Measurements from ENCODE around the gene CEP78. TPM values are rescaled to one million over a fixed set of nuclear protein-coding genes. Genes with fewer than 3 reads are reported as not detected.
A peak's percentile ranks its signal among the peaks of the same experiment; 100 is the strongest.

CEP78 gene
- total RNA-seq, 1 donor from 2014 or later, result 35.2 TPM

GRCh38 chr9:78239506-78239905, 3.6 kb downstream of the CEP78 start:
- H3K27me3 Mint-ChIP-seq (ENCODE audit: insufficient read depth), result no peaks in the 10 kb centered on the region
- intact Hi-C loops (cut with micrococcal nuclease), result loop anchor here (10.0 kb wide), 2 partner anchors 785 to 1335 kb away; partner anchors contain the start of gene TLE4
- H3K27ac Mint-ChIP-seq, result no peak overlapping the region
- H3K36me3 Mint-ChIP-seq (ENCODE audit: low read depth), result peaks cover 22% of the 10 kb centered on the region
- peak overlapping the region; percentile 0 for H3K4me3 Mint-ChIP-seq
- peaks cover 38% of the 10 kb centered on the region for H3K4me1 Mint-ChIP-seq (ENCODE audit: low read depth)
- DNase-seq (ENCODE audit: low spot score), result no peak
- H3K9me3 Mint-ChIP-seq, result no peaks in the 10 kb centered on the region

- Mint-ChIP-seq H3K4me1 (ENCODE audit: low read depth) (peaks cover 37% of the 10 kb centered on the region), H3K36me3 (ENCODE audit: low read depth) (peaks cover 24% of the 10 kb centered on the region), H3K4me3 (no peak overlapping the region), H3K27ac (no peak overlapping the region), H3K27me3 (ENCODE audit: insufficient read depth) (no peaks in the 10 kb centered on the region), H3K9me3 (no peaks in the 10 kb centered on the region)
- no peak for DNase-seq (ENCODE audit: low spot score)
- intact Hi-C loops (cut with micrococcal nuclease), result no loop called here
Measured at GRCh38 chr9:78242041-78242440, 6.2 kb downstream of the CEP78 start.

DNA sequence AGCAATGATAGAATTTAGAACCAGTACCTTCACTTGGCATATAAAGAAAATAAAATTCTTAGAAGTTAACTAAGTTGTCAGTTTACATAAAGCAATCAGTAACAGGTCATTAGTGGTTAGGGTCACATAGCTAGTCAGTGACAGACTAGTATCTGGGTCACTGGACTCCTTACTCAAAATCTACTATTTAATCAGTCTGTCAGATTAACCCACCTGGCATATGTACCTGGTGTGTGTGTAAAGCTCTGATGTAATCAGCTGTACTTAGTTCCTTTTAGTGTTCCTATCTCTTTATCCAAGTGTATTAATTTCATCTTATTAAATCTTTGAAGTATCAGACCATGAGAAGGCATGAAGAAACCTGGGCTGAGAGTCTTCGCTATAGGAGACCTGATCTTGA, 7.3 kb downstream of the CEP78 start:
- Mint-ChIP-seq H3K27ac (no peak overlapping the region), H3K36me3 (ENCODE audit: low read depth) (peaks cover 26% of the 10 kb centered on the region), H3K4me3 (no peak overlapping the region), H3K27me3 (ENCODE audit: insufficient read depth) (no peaks in the 10 kb centered on the region), H3K9me3 (no peaks in the 10 kb centered on the region), H3K4me1 (ENCODE audit: low read depth) (peaks cover 29% of the 10 kb centered on the region)
- intact Hi-C loops (cut with micrococcal nuclease), result no loop called here
- DNase-seq (ENCODE audit: low spot score), result no peak

- no peak overlapping the region for H3K4me3 Mint-ChIP-seq
- no peak for DNase-seq (ENCODE audit: low spot score)
- intact Hi-C loops (cut with micrococcal nuclease), result no loop called here
- H3K9me3 Mint-ChIP-seq, result no peaks in the 10 kb centered on the region
- H3K27me3 Mint-ChIP-seq (ENCODE audit: insufficient read depth), result no peaks in the 10 kb centered on the region
- peaks cover 29% of the 10 kb centered on the region for H3K36me3 Mint-ChIP-seq (ENCODE audit: low read depth)
- H3K27ac Mint-ChIP-seq, result no peak overlapping the region
- peaks cover 6% of the 10 kb centered on the region for H3K4me1 Mint-ChIP-seq (ENCODE audit: low read depth)
Measured at GRCh38 chr9:78245401-78245800, 9.5 kb downstream of the CEP78 start.

DNA sequence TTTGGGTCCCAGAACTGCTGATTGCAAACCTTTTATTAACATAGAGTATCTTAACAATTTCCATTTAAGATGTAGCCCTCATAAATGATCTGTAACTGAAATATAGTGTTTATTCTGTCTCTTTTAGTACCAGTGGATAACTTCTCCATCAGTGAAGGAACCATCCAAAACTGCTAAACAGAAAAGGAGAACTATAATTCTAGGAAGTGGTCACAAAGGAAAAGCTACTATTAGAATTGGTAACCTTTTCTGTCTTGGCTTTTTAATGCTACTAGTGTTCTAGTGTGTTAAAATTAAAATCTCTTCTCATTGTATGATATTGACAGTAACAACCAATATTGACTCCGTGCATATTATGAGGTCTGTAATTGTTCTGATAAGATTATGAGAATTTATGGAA, 12.8 kb downstream of the CEP78 start:
- peaks cover 26% of the 10 kb centered on the region for H3K36me3 Mint-ChIP-seq (ENCODE audit: low read depth)
- no peak overlapping the region for H3K4me3 Mint-ChIP-seq
- no peaks in the 10 kb centered on the region for H3K27me3 Mint-ChIP-seq (ENCODE audit: insufficient read depth)
- no peaks in the 10 kb centered on the region for H3K9me3 Mint-ChIP-seq
- intact Hi-C loops (cut with micrococcal nuclease), result no loop called here
- no peak for DNase-seq (ENCODE audit: low spot score)
- no peaks in the 10 kb centered on the region for H3K4me1 Mint-ChIP-seq (ENCODE audit: low read depth)
- H3K27ac Mint-ChIP-seq, result no peak overlapping the region

GRCh38 chr9:78249542-78249941, 13.7 kb downstream of the CEP78 start:
- H3K4me3 Mint-ChIP-seq, result no peak overlapping the region
- peaks cover 27% of the 10 kb centered on the region for H3K36me3 Mint-ChIP-seq (ENCODE audit: low read depth)
- no peak overlapping the region for H3K27ac Mint-ChIP-seq
- no peaks in the 10 kb centered on the region for H3K9me3 Mint-ChIP-seq
- H3K27me3 Mint-ChIP-seq (ENCODE audit: insufficient read depth), result no peaks in the 10 kb centered on the region
- no peaks in the 10 kb centered on the region for H3K4me1 Mint-ChIP-seq (ENCODE audit: low read depth)
- intact Hi-C loops (cut with micrococcal nuclease), result no loop called here
- no peak for DNase-seq (ENCODE audit: low spot score)

DNA sequence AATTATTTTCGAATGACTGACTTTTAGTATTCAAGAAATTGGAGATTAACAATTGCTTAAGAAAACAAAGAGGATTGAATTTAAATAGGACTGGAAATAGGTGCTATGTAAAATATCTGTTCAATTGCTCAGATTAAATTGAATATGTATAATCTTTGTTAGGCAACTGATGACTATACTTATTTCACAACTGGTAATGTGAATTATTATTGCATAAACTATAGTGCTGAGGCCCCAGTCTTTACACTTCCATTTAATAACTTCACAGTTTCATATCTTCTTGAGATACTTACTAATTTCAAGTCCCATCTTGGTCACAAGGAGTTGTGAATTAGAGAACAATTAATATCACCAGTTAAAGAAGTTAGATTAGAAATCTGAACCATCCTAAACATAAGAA, 16.7 kb downstream of the CEP78 start:
- Mint-ChIP-seq H3K9me3 (no peaks in the 10 kb centered on the region), H3K4me1 (ENCODE audit: low read depth) (no peaks in the 10 kb centered on the region), H3K36me3 (ENCODE audit: low read depth) (peaks cover 32% of the 10 kb centered on the region), H3K27ac (no peak overlapping the region), H3K27me3 (ENCODE audit: insufficient read depth) (no peaks in the 10 kb centered on the region), H3K4me3 (no peak overlapping the region)
- intact Hi-C loops (cut with micrococcal nuclease), result no loop called here
- DNase-seq (ENCODE audit: low spot score), result no peak

DNA sequence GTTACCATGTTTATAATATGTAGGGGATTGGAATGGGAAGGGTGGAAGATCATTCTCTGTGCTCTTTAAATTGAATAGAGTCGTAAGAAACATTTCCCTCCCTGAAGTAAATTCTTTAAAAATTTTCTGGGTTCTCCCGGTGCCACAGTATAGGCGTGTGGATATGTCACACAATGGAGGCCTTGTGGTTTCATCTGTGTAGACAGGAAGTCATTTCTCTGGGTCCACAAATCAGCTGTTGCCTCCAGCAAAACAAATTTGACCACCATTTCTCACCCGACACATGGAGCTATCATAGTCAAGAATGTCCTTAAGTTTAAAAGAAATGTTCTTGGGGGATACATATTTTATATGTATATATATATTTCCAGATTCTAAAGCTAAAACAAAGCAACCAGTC, 17.4 kb downstream of the CEP78 start:
- no peak overlapping the region for H3K27ac Mint-ChIP-seq
- H3K36me3 Mint-ChIP-seq (ENCODE audit: low read depth), result peaks cover 29% of the 10 kb centered on the region
- DNase-seq (ENCODE audit: low spot score), result no peak
- H3K4me1 Mint-ChIP-seq (ENCODE audit: low read depth), result no peaks in the 10 kb centered on the region
- intact Hi-C loops (cut with micrococcal nuclease), result no loop called here
- H3K27me3 Mint-ChIP-seq (ENCODE audit: insufficient read depth), result no peaks in the 10 kb centered on the region
- H3K4me3 Mint-ChIP-seq, result no peak overlapping the region
- H3K9me3 Mint-ChIP-seq, result no peaks in the 10 kb centered on the region

DNA sequence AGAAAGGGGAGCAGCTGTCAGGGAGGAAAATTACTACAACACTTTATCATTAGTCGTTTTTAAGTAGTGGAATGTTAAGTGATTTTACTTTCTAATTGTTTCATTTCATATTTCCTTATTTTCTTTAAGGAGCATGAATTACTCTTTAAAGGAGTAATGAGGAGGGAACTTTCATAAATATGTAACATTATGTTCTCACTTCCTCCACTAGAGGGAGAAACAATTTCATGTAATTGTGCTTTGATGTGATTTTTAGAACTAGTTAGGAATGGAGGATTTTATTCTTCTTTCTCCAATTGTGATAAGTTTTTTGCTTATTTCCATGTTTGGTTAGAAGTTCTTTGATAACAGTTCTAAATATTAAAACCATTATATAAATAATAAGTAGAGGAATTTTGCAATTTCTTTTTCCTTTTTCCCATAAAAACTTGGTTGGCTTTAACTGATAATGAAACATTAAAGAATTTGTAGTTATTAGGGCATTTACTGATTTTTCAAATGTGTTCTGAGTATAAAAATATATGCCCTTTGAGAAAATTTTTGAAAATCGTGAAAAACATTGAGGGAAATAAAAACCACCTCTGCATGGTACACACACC, 25.6 kb downstream of the CEP78 start:
- no peak overlapping the region for H3K27ac Mint-ChIP-seq
- H3K4me3 Mint-ChIP-seq, result no peak overlapping the region
- H3K4me1 Mint-ChIP-seq (ENCODE audit: low read depth), result no peaks in the 10 kb centered on the region
- no peaks in the 10 kb centered on the region for H3K27me3 Mint-ChIP-seq (ENCODE audit: insufficient read depth)
- peaks cover 21% of the 10 kb centered on the region for H3K36me3 Mint-ChIP-seq (ENCODE audit: low read depth)
- no peaks in the 10 kb centered on the region for H3K9me3 Mint-ChIP-seq
- intact Hi-C loops (cut with micrococcal nuclease), result loop anchor here (1.0 kb wide), 2 partner anchors 36 to 108 kb away; partner anchors contain the start of gene PSAT1
- DNase-seq (ENCODE audit: low spot score), result no peak

DNA sequence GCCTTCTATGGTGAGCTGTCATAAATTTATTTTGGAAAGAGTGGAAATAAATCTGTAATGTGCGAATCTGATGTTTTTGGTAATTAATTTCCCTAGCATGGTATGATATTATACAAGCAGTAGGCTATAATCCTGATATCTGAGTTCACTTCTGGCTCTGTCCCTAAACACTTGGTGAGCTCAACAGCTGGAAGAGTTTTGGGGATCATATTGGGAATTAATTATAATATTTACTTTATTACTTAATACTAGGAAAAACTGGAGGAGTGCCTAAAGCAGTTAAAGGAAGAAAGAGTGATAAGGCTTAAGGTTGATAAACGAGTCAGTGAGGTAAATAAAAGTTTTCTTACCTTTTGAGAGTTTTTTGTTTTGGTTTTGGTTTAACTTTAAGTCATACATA, 26.8 kb downstream of the CEP78 start:
- H3K4me3 Mint-ChIP-seq, result no peak overlapping the region
- no peaks in the 10 kb centered on the region for H3K27me3 Mint-ChIP-seq (ENCODE audit: insufficient read depth)
- H3K4me1 Mint-ChIP-seq (ENCODE audit: low read depth), result no peaks in the 10 kb centered on the region
- H3K27ac Mint-ChIP-seq, result no peak overlapping the region
- H3K36me3 Mint-ChIP-seq (ENCODE audit: low read depth), result peaks cover 22% of the 10 kb centered on the region
- DNase-seq (ENCODE audit: low spot score), result no peak
- H3K9me3 Mint-ChIP-seq, result no peaks in the 10 kb centered on the region
- intact Hi-C loops (cut with micrococcal nuclease), result no loop called here

DNA sequence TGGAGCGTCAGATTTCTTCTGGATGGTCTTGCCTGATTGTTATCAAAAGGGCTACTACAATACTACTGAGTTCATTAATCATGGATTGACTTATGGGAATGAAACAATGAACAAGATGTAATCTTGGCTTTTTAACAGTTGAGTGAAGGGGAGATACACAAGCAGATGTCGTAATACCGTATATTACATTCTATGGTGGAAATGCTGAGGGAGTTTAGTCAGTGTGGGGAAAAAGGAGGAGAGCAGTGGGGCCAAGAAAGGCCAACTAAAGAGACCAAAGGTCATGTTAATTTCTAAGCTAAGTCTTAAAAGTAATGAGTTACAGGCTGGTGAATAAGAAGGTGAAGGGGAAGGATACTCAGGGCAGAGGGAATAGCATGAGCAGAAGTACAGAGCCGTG, 32.0 kb downstream of the CEP78 start:
- intact Hi-C loops (cut with micrococcal nuclease), result no loop called here
- DNase-seq (ENCODE audit: low spot score), result no peak
- H3K4me1 Mint-ChIP-seq (ENCODE audit: low read depth), result no peaks in the 10 kb centered on the region
- H3K4me3 Mint-ChIP-seq, result no peak overlapping the region
- no peaks in the 10 kb centered on the region for H3K27me3 Mint-ChIP-seq (ENCODE audit: insufficient read depth)
- H3K27ac Mint-ChIP-seq, result no peak overlapping the region
- H3K36me3 Mint-ChIP-seq (ENCODE audit: low read depth), result peaks cover 42% of the 10 kb centered on the region
- no peaks in the 10 kb centered on the region for H3K9me3 Mint-ChIP-seq

DNA sequence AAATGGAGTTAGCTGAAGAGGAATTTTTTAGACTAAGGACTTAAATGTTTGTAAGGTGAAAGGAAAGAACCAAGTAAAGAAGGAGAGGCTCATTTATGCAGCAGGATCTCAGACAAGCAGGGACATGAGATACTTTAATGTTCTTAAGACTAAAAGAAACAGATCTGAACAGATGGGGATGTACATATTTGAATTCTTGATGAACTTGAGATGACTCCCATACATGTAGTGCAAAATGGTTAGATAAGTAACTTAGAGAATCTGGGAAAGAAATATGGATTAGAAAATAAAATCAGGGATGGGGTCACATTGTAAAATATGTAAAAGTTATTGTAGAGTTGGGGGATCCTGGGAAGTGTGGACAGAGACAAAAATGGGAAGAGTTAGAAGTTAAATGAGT, 33.9 kb downstream of the CEP78 start:
- no peak for DNase-seq (ENCODE audit: low spot score)
- no peaks in the 10 kb centered on the region for H3K9me3 Mint-ChIP-seq
- intact Hi-C loops (cut with micrococcal nuclease), result loop anchor here (5.0 kb wide), 1 partner anchor 83 kb away; no protein-coding TSS in a partner anchor
- H3K4me1 Mint-ChIP-seq (ENCODE audit: low read depth), result no peaks in the 10 kb centered on the region
- H3K4me3 Mint-ChIP-seq, result no peak overlapping the region
- H3K27me3 Mint-ChIP-seq (ENCODE audit: insufficient read depth), result no peaks in the 10 kb centered on the region
- peaks cover 48% of the 10 kb centered on the region for H3K36me3 Mint-ChIP-seq (ENCODE audit: low read depth)
- no peak overlapping the region for H3K27ac Mint-ChIP-seq

DNA sequence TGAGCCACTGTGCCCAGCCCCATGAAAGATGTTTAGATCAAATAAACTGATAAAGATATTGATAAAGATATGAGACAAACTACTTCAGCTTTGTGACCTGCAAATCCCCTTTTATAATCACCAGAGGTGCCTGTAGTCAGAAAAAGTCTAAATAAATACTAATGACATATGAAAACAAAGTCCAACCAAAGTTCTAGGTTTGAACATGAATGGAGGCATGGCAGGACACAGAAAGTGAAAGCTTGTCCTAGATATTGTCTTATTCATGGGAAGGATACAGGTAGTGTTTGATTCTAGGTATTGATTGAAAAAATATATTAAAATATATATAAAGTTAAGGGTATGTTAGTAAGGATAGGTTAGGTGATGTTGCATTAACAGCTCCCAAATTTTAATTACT, 36.4 kb downstream of the CEP78 start:
- no peaks in the 10 kb centered on the region for H3K27me3 Mint-ChIP-seq (ENCODE audit: insufficient read depth)
- no peaks in the 10 kb centered on the region for H3K4me1 Mint-ChIP-seq (ENCODE audit: low read depth)
- intact Hi-C loops (cut with micrococcal nuclease), result loop anchor here (5.0 kb wide), 1 partner anchor 80 kb away; no protein-coding TSS in a partner anchor
- H3K4me3 Mint-ChIP-seq, result no peak overlapping the region
- DNase-seq (ENCODE audit: low spot score), result no peak
- H3K9me3 Mint-ChIP-seq, result no peaks in the 10 kb centered on the region
- H3K27ac Mint-ChIP-seq, result no peak overlapping the region
- peaks cover 32% of the 10 kb centered on the region for H3K36me3 Mint-ChIP-seq (ENCODE audit: low read depth)

DNA sequence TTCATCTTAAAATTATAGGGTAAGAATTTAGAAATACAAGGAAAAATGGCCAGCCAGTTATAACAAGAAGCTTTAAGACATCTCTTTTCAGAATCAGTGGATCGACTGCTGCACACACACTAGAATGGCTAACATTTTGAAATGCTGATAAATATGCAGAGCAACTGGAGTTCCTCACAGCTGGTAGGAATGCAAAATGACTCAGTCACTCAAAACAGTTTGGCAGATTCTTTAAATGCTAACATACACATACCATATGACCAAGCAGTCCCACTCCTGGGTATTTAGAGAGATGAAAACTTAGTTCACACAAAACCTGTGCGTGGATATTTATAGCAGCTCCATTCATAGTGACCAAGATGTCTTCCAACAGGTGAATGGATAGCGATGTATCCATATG, 37.9 kb downstream of the CEP78 start:
- Mint-ChIP-seq H3K4me3 (no peak overlapping the region), H3K27ac (no peak overlapping the region), H3K36me3 (ENCODE audit: low read depth) (peaks cover 23% of the 10 kb centered on the region), H3K9me3 (no peaks in the 10 kb centered on the region), H3K4me1 (ENCODE audit: low read depth) (peaks cover 6% of the 10 kb centered on the region), H3K27me3 (ENCODE audit: insufficient read depth) (no peaks in the 10 kb centered on the region)
- intact Hi-C loops (cut with micrococcal nuclease), result loop anchor here (5.0 kb wide), 1 partner anchor 79 kb away; no protein-coding TSS in a partner anchor
- DNase-seq (ENCODE audit: low spot score), result no peak

Measured in activated T-helper 1 cell treated with anti-CD3 and anti-CD28 coated beads, Interleukin-12 subunit alpha, Interleukin-12 subunit beta, Interleukin-2, Interleukin-4 antibody, amounts not matched to agents 30 ng/mL and 10 ng/mL and 1 ng/mL, durations not matched to agents 14 hours and 24 hours and 36 hours (primary cell).